BE2C (cell line): ENCODE measurements around the gene HAUS5.
"Not testable (repeated sequence)": the region's sequence is repeated elsewhere in the genome, so short reads cannot be mapped to it uniquely, and the experiment has no call there.

Experiments
- DNase-seq: peaks from one replicate; pipeline ENCODE4 v3.0.0-alpha.2; 2020
- H3K27me3 ChIP-seq: fragments of 250-450 bp; sonication (Bioruptor Pico); 2 replicates; pipeline ENCODE4 v1.5.1; 2020; ENCODE audit warnings: mild to moderate bottlenecking
- H3K36me3 ChIP-seq: fragments of 250-450 bp; sonication (Bioruptor Pico); 2 replicates; pipeline ENCODE4 v1.5.1; 2020; ENCODE audit warnings: mild to moderate bottlenecking
- H3K4me1 ChIP-seq: fragments of 250-450 bp; sonication (Bioruptor Pico); 2 replicates; pipeline ENCODE4 v1.5.1; 2020
- H3K4me3 ChIP-seq: 2 replicates; pipeline ENCODE4 v1.5.1; 2011; ENCODE audit warnings: low read depth, low read length
- H3K9me3 ChIP-seq: fragments of 250-450 bp; sonication (Bioruptor Pico); 2 replicates; pipeline ENCODE4 v1.5.1; 2020
- TF ChIP-seq, protein P1 (sequence below): IDR thresholded peaks from 2 replicates; pipeline ENCODE4 v1.5.1; 2012; ENCODE audit warnings: mild to moderate bottlenecking, low read depth, low read length

HAUS5 gene

DNA sequence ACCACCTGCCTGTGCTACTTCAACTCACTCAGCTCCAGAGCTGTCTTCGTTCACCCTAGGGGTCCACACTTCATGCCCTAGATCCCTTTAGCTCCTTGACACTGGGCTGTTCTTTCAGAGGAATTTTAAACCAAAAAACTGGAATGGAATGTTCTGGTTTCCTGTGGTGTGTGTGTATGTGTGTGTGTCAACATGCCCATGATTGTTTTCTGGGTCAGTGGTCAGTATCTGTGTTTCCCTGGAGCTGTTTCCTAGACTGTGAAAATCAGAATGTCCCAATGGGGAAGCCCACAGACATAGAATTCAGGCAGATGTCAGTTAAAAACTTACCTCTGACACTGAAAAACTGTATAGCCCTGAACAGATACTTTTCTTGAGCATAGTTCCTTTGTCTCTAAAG, 25.2 kb upstream of the HAUS5 start:
- no peak for DNase-seq
- Histone ChIP-seq H3K36me3 (no peaks in the 10 kb centered on the region), H3K9me3 (no peaks in the 10 kb centered on the region), H3K4me1 (no peaks in the 10 kb centered on the region), H3K27me3 (0 out of 2 replicates have a peak, but pooled peaks cover 3% of the 10 kb centered on the region), H3K4me3 (no peak overlapping the region)
- TF ChIP-seq, protein P1, sequence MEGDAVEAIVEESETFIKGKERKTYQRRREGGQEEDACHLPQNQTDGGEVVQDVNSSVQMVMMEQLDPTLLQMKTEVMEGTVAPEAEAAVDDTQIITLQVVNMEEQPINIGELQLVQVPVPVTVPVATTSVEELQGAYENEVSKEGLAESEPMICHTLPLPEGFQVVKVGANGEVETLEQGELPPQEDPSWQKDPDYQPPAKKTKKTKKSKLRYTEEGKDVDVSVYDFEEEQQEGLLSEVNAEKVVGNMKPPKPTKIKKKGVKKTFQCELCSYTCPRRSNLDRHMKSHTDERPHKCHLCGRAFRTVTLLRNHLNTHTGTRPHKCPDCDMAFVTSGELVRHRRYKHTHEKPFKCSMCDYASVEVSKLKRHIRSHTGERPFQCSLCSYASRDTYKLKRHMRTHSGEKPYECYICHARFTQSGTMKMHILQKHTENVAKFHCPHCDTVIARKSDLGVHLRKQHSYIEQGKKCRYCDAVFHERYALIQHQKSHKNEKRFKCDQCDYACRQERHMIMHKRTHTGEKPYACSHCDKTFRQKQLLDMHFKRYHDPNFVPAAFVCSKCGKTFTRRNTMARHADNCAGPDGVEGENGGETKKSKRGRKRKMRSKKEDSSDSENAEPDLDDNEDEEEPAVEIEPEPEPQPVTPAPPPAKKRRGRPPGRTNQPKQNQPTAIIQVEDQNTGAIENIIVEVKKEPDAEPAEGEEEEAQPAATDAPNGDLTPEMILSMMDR, result no peak

DNA sequence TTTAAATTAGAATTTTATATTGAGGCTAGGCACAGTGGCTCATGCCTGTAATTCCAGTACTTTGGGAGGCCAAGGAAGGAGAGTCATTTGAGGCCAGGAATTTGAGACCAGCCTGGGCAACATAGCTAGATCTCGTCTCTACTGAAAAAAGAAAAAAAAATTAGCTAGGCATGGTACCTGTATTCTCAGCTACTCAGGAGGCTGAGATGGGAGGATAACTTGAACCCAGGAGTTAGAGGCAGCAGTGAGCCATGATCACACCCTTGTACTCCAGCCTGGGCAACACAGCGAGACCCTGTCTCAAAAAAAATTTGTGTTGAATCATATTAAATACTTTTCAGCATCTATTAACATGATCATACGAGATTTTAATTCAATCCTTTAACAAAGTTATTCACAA, 21.7 kb upstream of the HAUS5 start:
- Histone ChIP-seq H3K9me3 (no peaks in the 10 kb centered on the region), H3K36me3 (no peaks in the 10 kb centered on the region)
- TF ChIP-seq, protein P1, result no peak

DNA sequence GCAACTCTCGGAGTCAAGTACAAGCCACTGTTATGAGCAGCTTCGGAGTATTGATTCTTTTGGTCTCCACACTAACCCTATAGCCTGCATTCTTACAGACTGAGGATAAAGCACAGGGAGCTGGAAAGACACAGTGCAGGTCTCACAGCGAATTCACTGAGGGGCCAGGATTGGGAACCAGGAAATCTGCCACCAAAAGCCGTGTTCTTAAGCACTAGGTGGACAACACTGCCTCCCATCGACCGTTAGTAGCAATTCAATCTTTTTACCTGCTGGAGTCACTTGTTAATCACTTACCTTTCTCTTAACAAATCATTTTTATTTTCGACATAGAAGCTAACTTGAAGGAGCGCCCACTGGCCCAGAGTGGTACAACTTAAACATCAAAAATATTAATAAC, 20.3 kb upstream of the HAUS5 start:
- Histone ChIP-seq H3K4me1 (no peaks in the 10 kb centered on the region), H3K9me3 (no peaks in the 10 kb centered on the region), H3K36me3 (no peaks in the 10 kb centered on the region), H3K27me3 (no peaks in the 10 kb centered on the region), H3K4me3 (no peak overlapping the region)
- TF ChIP-seq, protein P1, result peak; percentile 56
- no peak for DNase-seq

More for the DNA sequence above, 21.7 kb upstream of the HAUS5 start:
- DNase-seq, result no peak
- Histone ChIP-seq H3K27me3 (no peaks in the 10 kb centered on the region), H3K4me1 (no peaks in the 10 kb centered on the region), H3K4me3 (no peak overlapping the region)

DNA sequence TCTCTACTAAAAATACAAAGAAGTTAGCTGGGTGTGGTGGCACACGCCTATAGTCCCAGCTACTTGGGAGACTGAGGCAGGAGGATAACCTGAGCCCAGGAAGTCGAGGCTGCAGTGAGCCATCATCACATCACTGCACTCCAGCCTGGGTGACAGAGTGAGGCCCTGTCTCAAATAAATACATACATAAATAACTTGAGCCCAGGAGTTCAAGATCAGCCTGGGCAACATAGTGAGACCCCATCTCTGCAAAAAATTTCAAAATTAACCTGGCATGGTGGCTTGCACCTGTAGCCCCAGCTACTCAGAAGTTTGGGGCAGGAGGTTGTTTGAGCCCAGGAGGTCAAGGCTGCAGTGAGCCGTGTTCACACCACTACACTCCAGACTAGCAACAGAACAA, 17.5 kb upstream of the HAUS5 start:
- not testable (repeated sequence) for DNase-seq, H3K4me1 ChIP-seq, H3K4me3 ChIP-seq, H3K36me3 ChIP-seq, H3K9me3 ChIP-seq
- H3K27me3 ChIP-seq, result peaks cover 13% of the 10 kb centered on the region; the same call in 1 of the 2 replicates

DNA sequence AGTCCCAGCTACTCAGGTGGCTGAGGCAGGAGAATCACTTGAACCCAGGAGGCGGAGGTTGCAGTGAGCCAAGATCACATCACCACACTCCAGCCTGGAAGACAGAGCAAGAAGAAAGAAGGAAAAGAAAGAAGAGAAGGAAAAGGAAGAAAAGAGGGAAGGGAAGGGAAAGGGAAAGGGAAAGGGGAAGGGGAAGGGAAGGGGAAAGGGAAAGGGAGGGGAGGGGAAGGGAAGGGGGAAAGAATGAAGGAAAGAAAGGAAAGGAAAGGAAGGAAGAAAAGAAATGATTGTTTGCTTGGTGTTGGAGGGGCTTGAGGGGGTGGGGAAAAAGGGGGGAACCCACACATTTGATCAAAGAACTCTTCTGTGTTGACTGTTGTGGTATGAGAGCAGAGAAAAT, 16.6 kb upstream of the HAUS5 start:
- TF ChIP-seq, protein P1, result no peak
- Histone ChIP-seq H3K27me3 (peaks cover 13% of the 10 kb centered on the region; the same call in 1 of the 2 replicates), H3K36me3 (no peaks in the 10 kb centered on the region), H3K9me3 (no peaks in the 10 kb centered on the region), H3K4me3 (no peak overlapping the region), H3K4me1 (no peaks in the 10 kb centered on the region)
- no peak for DNase-seq

DNA sequence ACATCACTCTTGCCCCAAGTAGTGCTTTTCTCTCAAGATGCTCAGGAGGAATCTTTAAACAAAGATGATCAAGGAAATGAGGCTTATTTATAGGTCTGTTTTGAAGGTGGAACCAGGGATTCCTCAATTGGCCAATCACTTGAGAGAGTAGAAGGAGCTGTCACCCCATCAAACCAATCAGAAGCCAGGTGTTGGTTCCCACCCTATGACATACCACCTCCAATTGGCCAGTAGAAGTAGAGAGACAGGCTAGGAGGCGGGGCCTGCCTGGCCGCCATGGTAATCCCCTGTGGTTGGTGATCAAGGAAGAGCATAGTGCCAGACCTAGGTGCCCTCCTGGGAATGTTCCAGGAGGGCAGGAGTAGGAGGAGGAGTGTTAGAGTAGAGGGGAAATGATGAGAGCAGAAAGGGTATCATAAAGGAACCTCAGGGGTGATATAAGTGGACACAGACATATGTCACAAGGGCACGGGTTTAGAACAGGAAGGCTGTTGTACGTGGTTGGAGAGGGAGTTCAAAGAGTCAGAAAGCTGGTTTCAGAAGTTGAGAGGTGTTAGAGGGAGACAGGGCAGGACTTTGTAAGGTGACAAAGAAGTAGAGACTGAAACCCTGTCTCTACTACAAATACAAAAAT, 16.1 kb upstream of the HAUS5 start:
- TF ChIP-seq, protein P1, result no peak
- Histone ChIP-seq H3K9me3 (no peaks in the 10 kb centered on the region), H3K4me3 (peak overlapping the region; percentile 20; the same call in 1 of the 2 replicates), H3K27me3 (peaks cover 16% of the 10 kb centered on the region; the same call in 1 of the 2 replicates), H3K36me3 (no peaks in the 10 kb centered on the region), H3K4me1 (no peaks in the 10 kb centered on the region)
- DNase-seq, result peak; percentile 50

DNA sequence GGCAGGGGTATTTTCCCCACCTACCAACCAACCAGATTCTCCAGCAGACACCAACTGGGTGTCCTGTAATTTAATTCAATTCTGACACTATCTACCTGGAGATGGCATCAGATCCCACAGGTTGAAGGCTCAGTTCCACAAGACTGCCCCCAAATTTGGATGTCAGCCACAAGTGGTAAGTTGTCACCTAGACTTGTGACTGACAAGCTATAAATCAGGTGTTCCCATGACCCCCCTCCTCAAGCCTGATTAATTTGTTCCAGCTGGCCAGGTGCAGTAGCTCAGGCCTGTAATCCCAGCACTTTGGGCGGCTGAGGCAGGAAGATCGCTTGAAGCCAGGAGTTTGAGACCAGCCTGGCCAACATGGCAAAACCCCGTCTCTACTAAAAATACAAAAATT, 10.6 kb upstream of the HAUS5 start:
- Histone ChIP-seq H3K4me3 (no peak overlapping the region), H3K9me3 (no peaks in the 10 kb centered on the region), H3K36me3 (no peaks in the 10 kb centered on the region), H3K4me1 (no peaks in the 10 kb centered on the region), H3K27me3 (peaks cover 22% of the 10 kb centered on the region; the same call in 1 of the 2 replicates)
- TF ChIP-seq, protein P1, result no peak
- no peak for DNase-seq

DNA sequence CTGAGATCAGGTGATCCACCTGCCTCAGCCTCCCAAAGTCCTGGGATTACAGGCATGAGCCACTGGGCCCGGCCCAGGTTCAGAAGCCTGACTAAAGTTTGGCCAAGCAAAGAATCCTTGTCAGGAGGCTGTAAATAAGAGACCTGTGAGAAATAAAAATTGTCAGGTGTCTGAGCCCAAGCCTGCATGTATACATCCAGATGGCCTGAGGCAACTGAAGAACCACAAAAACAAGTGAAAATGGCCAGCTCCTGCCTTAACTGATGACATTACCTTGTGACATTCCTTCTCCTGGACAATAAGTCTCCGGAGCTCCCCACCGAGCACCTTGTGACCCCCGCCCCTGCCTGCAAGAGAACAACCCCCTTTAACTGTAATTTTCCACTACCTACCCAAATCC, 8.1 kb upstream of the HAUS5 start:
- H3K27me3 ChIP-seq, H3K36me3 ChIP-seq, H3K9me3 ChIP-seq, H3K4me3 ChIP-seq, H3K4me1 ChIP-seq, DNase-seq: not testable (repeated sequence)

DNA sequence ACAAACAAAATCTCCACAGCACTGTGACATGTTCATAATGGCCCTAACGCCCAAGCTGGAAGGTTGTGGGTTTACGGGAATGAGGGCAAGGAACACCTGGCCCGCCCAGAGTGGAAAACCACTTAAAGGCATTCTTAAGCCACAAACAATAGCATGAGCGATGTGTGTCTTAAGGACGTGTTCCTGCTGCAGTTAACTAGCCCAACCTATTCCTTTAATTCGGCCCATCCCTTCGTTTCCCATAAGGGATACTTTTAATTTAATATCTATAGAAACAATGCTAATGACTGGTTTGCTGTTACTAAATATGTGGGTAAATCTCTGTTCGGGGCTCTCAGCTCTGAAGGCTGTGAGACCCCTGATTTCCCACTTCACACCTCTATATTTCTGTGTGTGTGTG, 5.4 kb upstream of the HAUS5 start:
- not testable (repeated sequence) for H3K4me1 ChIP-seq, H3K27me3 ChIP-seq, H3K4me3 ChIP-seq, H3K9me3 ChIP-seq, DNase-seq, H3K36me3 ChIP-seq
